ENCODE measurements around the gene RPRD1B.

Gene RPRD1B

DNA sequence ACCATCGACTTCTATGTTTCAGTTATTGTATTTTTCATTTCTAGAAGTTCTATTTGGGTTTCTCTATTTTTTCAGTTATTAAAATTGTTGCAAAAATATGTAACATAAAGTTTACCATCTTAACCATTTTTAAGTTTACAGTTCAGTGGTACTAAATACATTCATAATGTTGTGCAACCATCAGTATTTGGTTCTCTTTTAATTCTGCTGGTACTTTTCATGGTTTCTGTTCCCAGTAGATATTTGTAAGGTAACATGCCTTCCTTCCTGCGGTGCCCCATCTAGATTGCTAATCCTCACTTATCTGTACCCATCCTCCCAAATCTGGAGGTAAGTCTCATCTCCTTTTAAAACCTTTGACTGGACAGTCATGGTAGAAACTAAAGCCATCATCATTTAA is 83.7 kb downstream of the RPRD1B start:
- Histone ChIP-seq H3K79me2 (ENCODE audit: insufficient read depth, low read length) (no peaks in the 10 kb centered on the region), H3K27me3 (ENCODE audit: insufficient read depth, low read length) (no peaks in the 10 kb centered on the region), H3K9ac (ENCODE audit: low read length) (no peak overlapping the region), H2AFZ (ENCODE audit: low read length) (no peak overlapping the region), H3K4me3 (ENCODE audit: low read depth, low read length, poor library complexity, severe bottlenecking) (no peak overlapping the region), H4K20me1 (ENCODE audit: insufficient read depth, low read length) (no peaks in the 10 kb centered on the region), H3K4me2 (ENCODE audit: low read length) (no peak overlapping the region), H3K36me3 (ENCODE audit: insufficient read depth, low read length) (no peaks in the 10 kb centered on the region), H3K9me2 (ENCODE audit: low read depth, low read length) (no peaks in the 10 kb centered on the region), H3K9me3 (ENCODE audit: low read length) (no peaks in the 10 kb centered on the region), H3K27ac (ENCODE audit: low read depth, low read length, poor library complexity, severe bottlenecking) (no peak overlapping the region), H3K4me1 (ENCODE audit: insufficient read depth, low read length, severe bottlenecking) (no peaks in the 10 kb centered on the region), H3F3A (ENCODE audit: insufficient read depth, low read length) (no peaks in the 10 kb centered on the region)
- no peak for TF ChIP-seq CTCF (IDR thresholded peaks at IDR 0.05; ENCODE audit: low read length)
- TF ChIP-seq EZH2 (IDR thresholded peaks at IDR 0.05; ENCODE audit: borderline replicate concordance, low read length): no peak

DNA sequence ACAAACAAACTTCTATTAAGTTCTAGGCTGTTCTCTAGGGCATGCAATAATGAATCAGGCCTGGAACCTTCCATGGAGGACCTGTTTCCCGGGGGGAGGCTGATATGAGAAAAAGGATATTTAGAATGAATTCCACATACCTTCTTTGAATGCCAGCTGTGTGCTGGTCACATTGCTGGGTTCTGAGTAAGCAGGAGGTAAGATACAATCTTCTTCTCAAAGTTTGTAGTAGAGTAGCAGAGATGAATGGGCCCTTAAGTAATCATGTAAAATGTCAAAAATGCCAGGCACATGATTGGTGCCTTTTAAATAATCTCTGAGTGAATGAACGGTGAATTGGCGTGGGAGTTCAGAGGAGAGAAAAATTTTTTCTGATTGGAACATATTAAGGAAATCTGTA is 84.1 kb downstream of the RPRD1B start:
- Histone ChIP-seq H3K79me2 (ENCODE audit: insufficient read depth, low read length) (no peaks in the 10 kb centered on the region), H3K9ac (ENCODE audit: low read length) (no peak overlapping the region), H3K4me1 (ENCODE audit: insufficient read depth, low read length, severe bottlenecking) (no peaks in the 10 kb centered on the region), H3K27ac (ENCODE audit: low read depth, low read length, poor library complexity, severe bottlenecking) (no peak overlapping the region), H3F3A (ENCODE audit: insufficient read depth, low read length) (no peaks in the 10 kb centered on the region), H2AFZ (ENCODE audit: low read length) (no peak overlapping the region), H4K20me1 (ENCODE audit: insufficient read depth, low read length) (no peaks in the 10 kb centered on the region), H3K4me2 (ENCODE audit: low read length) (no peak overlapping the region), H3K4me3 (ENCODE audit: low read depth, low read length, poor library complexity, severe bottlenecking) (no peak overlapping the region), H3K36me3 (ENCODE audit: insufficient read depth, low read length) (no peaks in the 10 kb centered on the region), H3K9me2 (ENCODE audit: low read depth, low read length) (no peaks in the 10 kb centered on the region), H3K9me3 (ENCODE audit: low read length) (no peaks in the 10 kb centered on the region), H3K27me3 (ENCODE audit: insufficient read depth, low read length) (no peaks in the 10 kb centered on the region)
- TF ChIP-seq EZH2 (IDR thresholded peaks at IDR 0.05; ENCODE audit: borderline replicate concordance, low read length): no peak

DNA sequence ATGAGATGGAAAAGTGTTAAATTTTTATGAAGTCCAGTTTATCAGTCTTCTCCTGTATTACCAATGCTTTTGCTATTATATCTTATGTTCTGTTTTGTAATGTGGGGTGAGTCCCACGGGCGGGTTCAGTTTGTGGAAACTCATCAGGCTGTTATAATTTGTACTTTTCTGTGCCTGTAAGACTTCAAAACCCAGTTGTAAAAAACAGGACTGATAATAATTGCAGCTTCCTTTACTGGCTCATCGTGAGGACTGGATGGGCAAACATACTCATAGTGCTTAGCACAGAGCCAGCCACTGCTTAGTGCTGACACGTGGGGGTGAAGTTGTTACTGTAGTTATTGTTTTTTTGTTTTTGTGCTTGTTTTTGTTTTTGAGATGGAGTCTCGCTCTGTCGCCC is 85.9 kb downstream of the RPRD1B start:
- Histone ChIP-seq H3K27me3 (ENCODE audit: insufficient read depth, low read length) (no peaks in the 10 kb centered on the region), H3K9ac (ENCODE audit: low read length) (no peak overlapping the region), H3K4me3 (ENCODE audit: low read depth, low read length, poor library complexity, severe bottlenecking) (no peak overlapping the region), H4K20me1 (ENCODE audit: insufficient read depth, low read length) (no peaks in the 10 kb centered on the region), H3K4me1 (ENCODE audit: insufficient read depth, low read length, severe bottlenecking) (no peaks in the 10 kb centered on the region), H3K36me3 (ENCODE audit: insufficient read depth, low read length) (no peaks in the 10 kb centered on the region), H3K9me2 (ENCODE audit: low read depth, low read length) (no peaks in the 10 kb centered on the region), H3K4me2 (ENCODE audit: low read length) (no peak overlapping the region), H3F3A (ENCODE audit: insufficient read depth, low read length) (no peaks in the 10 kb centered on the region), H3K27ac (ENCODE audit: low read depth, low read length, poor library complexity, severe bottlenecking) (no peak overlapping the region), H2AFZ (ENCODE audit: low read length) (no peak overlapping the region), H3K79me2 (ENCODE audit: insufficient read depth, low read length) (no peaks in the 10 kb centered on the region), H3K9me3 (ENCODE audit: low read length) (no peaks in the 10 kb centered on the region)
- TF ChIP-seq CTCF (IDR thresholded peaks at IDR 0.05; ENCODE audit: low read length): no peak
- TF ChIP-seq EZH2 (IDR thresholded peaks at IDR 0.05; ENCODE audit: borderline replicate concordance, low read length): no peak

GRCh38 chr20:38120625-38120988 is 87.1 kb downstream of the RPRD1B start:
- Histone ChIP-seq H2AFZ (ENCODE audit: low read length) (no peak overlapping the region), H3K27ac (ENCODE audit: low read depth, low read length, poor library complexity, severe bottlenecking) (no peak overlapping the region), H3K9ac (ENCODE audit: low read length) (no peak overlapping the region), H3K4me2 (ENCODE audit: low read length) (no peak overlapping the region), H3K4me1 (ENCODE audit: insufficient read depth, low read length, severe bottlenecking) (no peaks in the 10 kb centered on the region), H3K9me2 (ENCODE audit: low read depth, low read length) (no peaks in the 10 kb centered on the region), H3K9me3 (ENCODE audit: low read length) (no peaks in the 10 kb centered on the region), H3K79me2 (ENCODE audit: insufficient read depth, low read length) (no peaks in the 10 kb centered on the region), H3K4me3 (ENCODE audit: low read depth, low read length, poor library complexity, severe bottlenecking) (no peak overlapping the region), H3K27me3 (ENCODE audit: insufficient read depth, low read length) (no peaks in the 10 kb centered on the region), H3K36me3 (ENCODE audit: insufficient read depth, low read length) (no peaks in the 10 kb centered on the region), H3F3A (ENCODE audit: insufficient read depth, low read length) (no peaks in the 10 kb centered on the region), H4K20me1 (ENCODE audit: insufficient read depth, low read length) (no peaks in the 10 kb centered on the region)
- TF ChIP-seq EZH2 (IDR thresholded peaks at IDR 0.05; ENCODE audit: borderline replicate concordance, low read length) (no peak), CTCF (IDR thresholded peaks at IDR 0.05; ENCODE audit: low read length) (no peak)

Data from OCI-LY1 (cell line).